Inferior parietal cortex (tissue), 1 donor: ENCODE data around the gene BAZ1B.
A peak's percentile ranks its signal among the peaks of the same experiment; 100 is the strongest.
"Not testable (repeated sequence)": the region's sequence is repeated elsewhere in the genome, so short reads cannot be mapped to it uniquely, and the experiment has no call there.

Experiments used
- DNase-seq: peaks from one replicate; pipeline ENCODE4 v3.0.0-alpha.2; 2016; ENCODE audit errors: extremely low spot score

Gene BAZ1B

DNA sequence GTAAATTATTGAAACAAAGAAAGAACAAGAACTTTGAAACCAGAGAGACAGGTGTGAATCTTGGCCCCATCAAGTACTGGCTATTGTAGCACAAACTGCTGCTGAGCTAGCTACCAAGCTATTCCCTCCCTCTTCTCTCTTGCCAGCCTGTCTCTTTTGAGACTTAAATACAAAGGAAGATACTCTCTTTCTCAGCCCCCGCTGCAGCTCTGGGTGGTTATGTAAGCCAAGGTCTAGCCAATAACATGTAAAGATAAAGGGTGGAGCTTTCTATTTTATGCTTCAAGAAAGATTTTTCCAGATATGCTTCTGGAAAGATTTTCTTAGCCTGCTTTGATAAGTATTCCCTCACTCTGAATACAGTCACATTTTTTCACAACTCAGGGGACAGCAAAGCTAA is 17.2 kb downstream of the BAZ1B start:
- peak; percentile 56 for DNase-seq

DNA sequence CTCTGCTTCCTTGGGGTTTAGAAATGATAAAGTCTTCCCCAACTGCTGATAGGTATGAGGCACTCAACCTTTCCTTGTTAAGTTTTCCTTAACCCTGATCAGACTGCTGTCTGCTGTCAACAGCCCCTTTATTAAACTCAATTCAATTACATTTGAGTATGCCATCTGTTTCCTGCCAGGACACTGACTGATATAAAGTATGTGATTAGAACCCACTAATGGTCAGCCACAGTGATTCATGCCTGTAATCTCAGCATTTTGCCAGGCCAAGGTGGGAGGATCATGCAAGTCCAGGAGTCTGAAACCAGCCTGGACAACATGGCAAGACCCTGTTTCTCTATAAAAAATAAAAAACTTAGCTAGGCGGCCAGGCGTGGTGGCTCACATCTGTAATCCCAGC is 18.1 kb downstream of the BAZ1B start:
- no peak for DNase-seq

DNA sequence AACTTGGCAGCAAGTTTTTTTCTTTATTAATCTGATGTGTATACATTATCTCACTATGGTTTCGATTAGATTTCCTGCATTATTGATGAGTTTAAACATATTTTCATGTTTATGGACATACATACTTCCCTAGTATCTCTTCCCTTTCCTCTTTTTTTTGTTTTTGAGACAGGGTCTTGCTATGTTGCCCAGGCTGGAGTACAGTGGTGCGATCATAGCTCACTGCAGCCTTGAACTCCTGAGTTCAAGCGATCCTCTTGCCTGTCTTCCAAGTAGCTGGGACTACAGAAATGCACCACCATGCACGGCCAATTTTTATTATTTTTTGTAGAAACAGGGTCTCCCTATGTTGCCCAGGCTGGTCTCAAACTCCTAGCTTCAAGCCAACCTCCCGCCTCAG is 18.9 kb downstream of the BAZ1B start:
- no peak for DNase-seq

DNA sequence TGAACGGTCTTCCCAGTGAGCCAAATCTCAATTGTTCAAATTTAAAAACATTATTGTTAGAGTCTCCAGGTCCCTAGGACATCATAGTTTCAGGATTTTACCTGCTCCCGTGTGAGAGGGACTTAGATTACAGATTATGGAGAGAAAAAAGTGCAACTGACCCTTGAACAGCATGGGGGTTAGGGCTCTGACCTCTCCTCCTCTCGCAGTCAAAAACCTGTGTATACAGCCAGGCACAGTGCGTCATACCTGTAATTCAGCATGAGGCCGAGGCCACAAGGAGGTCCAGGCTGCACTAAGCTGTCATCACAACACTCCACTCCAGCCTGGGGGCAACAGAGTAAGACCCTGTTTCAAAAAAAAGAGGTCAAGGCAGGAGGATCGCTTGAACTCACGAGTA is 25.5 kb downstream of the BAZ1B start:
- no peak for DNase-seq

DNA sequence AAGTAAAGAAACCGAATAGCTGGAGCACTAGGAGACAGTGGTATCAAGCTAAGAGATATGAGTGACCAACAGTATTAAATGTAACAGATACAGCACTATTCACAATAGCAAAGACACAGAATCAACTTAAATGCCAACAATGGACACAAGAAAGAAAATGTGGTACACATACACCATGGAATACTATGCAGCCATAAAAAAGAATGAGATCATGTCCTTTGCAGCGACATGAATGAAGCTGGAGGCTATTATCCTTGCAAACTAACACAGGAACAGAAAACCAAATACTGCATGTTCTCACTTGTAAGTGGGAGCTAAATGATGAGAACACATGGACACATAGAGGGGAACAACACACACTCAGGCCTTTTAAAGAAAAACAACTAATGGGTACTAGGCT is 26.6 kb downstream of the BAZ1B start:
- not testable (repeated sequence) for DNase-seq

DNA sequence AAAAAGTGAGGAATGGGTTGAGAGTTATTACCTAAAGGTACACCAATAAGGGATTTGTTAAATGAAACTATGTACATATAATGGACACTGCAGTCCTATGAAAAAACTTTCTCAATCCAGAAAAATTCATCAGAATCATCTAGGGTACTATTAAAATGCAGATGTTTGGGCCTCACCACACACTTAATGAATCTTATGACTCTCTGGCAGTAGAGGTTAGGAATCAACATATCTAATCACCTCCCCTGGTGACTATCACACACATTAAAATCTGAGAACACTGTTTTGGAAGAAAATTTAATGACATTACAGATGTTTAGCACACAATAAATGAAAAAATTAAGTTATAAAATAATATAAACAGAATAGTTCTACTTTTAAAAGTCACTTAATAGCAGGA is 32.1 kb downstream of the BAZ1B start:
- no peak for DNase-seq

DNA sequence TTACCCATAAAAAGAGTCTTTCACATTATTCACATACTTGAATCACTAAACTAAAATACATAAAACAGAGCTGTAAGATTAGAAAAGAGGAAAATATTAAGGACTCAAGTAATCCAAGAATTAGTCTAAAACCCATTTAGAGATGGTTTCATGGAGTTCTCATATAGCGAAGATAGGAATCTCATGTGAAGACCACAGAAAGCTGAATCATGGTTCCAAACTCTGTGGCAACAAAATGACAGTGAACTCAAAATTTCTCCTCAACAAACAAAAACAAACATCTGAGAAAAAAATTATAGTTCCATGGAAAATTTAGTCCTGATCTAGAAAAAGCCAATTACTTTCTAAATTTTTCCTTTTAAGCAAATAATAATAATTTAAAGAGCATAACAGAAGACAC is 34.6 kb downstream of the BAZ1B start:
- no peak for DNase-seq

DNA sequence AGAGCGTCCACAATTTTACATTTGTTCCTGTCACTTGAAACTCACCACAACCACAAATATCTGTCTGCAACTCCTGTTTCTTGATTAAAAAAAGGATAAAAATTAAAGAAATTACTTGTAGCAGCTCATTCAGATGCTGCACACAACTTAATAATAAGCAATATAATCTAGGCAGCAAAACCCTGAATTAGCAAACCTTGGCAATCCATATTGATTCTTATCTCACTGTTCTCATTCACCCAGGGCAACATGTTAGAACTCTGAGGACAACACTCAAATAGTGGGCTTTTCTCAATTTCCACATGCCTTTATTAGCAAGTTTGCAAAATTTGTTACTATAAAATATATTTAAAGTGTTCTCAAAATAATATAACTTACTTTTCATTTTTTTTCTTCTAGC is 38.9 kb downstream of the BAZ1B start:
- no peak for DNase-seq

DNA sequence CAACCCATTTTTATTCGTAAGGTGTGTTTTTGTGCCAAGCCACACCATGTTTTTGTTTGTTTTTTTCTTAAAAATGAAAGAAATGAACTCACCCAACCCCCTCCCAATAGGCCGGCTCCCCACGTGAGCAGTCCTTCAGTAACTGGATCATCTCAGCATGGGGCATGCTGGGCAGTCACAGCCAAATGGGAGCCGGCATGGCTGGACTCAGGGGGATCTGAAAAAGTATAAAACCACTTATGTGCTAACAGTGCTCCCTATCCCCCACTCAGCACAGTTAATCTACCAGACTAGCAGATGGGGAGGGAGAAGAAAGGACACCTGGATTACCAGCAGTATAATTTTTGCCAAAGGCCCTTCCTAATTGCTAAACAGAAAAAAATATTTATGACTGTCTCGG is 39.3 kb downstream of the BAZ1B start:
- no peak for DNase-seq

DNA sequence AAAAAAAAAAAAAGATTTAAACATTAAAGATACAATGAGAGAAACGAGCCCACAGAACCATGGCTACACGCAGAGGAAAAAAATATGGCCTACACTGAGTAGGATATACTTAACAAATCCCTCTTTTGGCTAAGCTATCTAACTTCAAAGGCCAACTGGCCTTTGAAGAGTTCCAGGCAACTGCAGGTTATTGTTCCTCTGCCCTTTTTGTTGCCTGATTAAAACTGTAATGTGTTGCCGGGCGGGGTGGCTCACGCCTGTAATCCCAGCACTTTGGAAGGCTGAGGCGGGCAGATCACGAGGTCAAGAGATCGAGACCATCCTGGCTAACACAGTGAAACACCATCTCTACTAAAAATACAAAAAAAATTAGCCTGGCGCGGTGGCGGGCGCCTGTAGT is 40.6 kb downstream of the BAZ1B start:
- DNase-seq: not testable (repeated sequence)

DNA sequence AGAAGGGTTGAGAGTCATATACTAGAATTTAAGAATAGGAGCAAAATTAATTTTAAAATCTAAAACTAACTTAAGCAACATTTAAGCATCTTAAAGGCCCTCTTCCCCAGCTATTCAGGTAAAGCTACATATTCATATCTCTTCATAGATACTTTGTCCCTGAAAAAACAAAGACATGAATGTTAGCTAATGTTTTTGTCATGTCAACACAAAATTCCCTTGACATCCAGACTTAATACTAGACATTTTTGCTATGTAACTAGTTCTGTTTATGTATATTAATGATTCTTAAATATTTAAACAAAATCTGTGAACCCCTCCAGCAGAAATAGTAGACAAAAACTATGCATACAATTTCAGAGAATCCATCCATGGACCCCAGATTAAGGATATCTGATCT is 43.5 kb downstream of the BAZ1B start:
- DNase-seq: no peak

DNA sequence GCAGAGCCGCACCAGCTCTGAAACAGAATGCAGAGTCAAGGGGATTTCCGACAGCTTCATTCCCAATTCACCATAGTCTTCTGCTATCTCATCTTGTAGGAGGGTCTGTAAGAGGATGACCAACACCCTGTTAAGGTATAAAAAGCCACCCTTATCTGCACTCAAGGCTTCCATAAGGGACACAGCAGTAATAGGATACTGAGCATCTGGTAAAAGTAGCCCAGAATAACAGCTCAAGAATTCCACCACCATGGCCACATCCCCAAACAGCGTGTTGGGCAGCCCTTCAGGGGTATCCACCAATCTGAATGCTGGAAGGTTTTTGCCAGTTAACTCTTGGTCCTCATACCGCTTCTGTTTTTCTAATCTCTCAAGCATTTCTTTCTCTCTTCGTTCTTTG is 44.7 kb downstream of the BAZ1B start:
- DNase-seq: no peak

DNA sequence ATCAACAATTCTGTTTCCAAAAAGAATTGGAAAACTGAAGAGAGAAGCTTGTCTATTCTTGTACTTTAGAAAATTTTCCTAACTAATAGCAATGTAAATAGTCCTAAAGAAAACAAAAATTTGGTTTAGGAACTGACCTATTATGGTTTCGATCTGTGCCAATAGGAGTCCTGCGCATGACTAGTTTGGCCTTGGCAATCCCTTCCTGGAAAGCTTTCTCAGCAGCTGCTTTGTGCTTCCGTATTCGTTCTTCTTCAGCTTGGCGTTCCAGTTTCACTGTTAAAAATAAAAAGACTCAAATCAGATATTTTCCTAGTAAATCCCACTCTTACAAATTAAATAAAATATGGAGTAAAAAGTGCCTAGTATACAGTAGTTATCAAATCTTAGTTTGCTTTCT is 51.9 kb downstream of the BAZ1B start:
- DNase-seq: no peak

DNA sequence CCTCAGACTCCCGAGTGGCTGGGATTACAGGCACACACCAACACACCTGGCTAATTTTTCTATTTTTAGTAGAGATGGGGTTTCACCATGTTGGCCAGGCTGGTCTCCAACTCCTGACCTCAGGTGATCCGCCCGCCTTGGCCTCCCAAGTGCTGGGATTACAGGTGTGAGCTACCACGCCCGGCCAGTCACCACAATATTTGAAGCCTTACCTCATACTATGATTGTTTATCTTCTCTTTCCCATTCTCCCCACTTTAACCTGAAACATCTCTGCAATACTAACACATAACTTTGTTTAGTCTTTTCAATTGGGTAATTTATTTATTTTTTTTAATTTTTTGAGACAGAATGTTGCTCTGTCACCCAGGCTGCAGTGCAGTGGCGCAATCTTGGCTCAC is 55.0 kb downstream of the BAZ1B start:
- not testable (repeated sequence) for DNase-seq

DNA sequence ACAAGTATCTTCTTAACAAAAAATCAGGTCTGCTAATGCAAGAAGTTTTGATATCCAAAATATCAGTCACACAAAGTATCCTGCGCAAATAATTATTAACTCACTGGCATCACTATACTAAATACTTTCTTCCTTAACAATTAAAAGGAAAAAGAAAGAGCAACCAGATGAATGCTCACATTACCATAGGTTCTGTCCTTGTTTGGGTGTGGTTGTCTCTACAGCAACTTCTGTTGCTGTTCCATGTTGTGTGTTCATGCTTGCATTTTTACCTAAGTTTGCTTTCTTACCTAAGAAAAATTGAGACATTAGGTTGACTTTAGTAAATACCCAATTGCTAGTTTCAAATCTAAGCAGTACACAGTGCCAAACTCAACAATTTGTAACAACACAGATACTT is 56.0 kb downstream of the BAZ1B start:
- no peak for DNase-seq

DNA sequence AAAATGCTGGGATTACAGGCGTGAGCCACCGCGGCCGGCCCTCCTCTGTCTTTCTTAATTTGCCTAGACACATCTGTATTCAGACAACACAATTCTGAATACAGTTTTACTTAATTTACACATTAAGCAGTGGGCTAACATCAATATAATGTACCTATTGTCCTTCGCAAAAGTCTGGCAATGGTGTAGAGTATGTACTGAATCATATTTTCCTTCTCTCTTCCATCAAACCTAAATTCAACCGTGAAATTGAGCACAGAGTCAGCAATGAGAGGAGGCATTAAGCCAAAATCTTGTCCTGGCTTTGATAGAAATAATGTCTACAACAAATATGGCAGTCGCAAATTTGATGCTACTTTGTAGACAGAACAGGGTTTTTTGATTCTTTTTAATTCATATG is 58.1 kb downstream of the BAZ1B start:
- no peak for DNase-seq

DNA sequence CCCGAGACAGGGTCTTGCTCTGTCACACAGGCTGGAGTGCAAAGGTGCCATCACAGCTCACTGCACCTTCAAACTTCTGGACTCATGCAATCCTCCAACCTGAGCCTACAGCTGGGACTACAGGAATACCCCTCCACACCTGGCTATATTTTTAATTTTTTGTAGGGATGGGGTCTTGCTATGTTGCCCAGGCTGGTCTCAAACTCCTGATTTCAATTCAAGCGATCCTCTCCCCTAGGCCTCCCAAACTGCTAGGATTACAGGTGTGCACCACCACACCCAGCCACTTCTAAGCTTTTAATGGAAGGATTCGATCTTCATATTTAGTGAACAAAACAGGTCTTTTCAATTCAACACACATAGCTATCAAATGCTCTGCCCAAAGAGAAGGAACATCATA is 58.8 kb downstream of the BAZ1B start:
- no peak for DNase-seq

DNA sequence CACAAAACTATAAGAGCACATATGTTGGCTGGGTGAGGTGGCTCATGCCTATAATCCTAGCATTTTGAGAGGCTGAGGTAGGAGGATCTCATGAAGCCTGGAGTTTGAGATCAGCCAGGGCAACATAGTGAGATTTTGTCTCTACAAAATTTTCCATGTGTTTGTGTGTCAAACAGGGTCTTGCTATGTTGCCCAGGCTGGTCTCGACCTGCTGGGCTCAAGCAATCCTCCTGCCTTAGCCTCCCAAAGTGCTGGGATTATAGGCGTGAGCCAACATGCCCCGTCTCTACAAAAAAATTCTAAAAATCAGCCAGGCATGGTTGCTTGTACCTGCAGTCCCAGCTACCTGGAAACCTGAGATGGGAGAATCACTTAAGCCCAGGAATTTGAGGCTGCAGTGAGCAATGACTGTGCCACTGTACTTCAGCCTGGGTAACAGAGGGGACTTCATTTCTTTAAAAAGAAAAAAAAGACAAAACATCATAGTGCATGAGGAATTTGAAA is 60.3 kb downstream of the BAZ1B start:
- no peak for DNase-seq

DNA sequence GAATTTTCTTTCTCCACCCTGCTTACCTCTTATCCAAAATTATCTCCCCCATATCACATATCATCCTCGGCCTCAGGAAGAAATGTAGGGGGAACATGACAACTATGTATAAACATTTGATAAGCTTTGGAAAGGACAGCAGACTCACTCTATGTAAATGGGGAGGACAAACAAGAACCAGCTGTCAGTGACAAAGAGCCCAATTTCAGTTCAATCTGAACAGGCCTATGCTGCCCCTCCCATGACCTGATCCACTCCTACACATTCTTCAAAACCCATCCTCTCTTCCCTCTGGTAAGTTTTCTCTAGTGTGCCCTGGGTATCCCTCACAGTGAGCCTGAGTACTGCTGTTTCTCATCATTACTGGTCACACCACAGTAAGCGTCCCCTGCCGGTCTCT is 67.7 kb downstream of the BAZ1B start:
- no peak for DNase-seq

DNA sequence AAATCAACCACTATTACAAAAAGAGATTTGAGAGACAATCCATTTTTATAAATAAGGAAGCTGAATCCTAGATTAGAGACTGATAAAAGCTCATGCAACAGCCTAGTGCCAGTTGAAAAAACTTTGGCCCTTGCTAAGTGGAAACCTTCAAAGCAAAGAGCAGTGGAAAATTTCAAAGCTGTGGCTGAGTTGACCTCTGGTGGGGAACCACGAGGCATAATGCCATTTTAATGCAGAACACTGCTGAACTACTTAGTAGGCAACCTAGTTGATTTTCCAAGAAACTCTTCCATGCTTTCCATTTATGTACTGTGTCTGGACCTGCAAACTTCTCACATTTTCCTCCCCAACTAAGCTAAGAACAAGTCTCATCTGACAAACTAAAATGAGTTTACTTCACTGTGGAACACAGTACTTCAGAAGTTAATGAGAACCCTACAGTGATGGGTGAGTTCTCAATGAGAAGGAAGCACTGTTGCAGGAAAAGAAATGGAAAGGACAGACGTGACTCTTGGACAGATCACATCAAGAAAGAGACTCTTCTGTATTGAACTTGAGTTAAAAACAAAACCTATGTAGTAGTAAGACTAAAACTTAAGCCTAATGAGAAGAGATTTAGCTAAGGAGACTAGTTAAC is 69.0 kb downstream of the BAZ1B start:
- DNase-seq: no peak

DNA sequence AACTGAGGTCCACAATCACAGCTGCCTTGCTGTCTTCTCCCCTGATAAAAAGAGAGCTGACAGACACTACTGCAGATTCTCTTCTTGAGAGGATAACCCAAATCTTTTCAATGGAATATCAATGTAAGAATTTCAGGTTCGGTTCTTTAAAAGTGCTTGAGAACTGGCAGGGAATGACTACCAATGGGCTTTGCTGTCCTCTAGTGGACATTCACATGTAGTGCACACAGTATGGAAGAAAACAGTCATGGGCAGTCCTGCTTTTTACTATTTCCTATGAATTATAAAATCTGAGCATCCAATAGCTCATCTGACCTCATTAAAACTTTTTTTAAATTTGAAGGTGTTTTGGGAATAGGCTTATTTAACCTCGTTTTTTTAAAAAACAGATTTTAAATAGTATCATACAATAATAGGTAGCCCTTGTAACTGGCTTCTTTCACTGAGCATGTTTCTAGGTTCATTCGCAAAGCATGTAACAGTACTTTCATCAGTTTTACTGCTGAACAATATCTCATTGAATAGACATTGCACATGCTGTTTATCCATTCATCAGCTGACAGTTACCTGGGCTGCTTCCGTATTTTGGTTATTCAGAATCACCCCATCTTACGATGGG is 70.2 kb downstream of the BAZ1B start:
- peak; percentile 78 for DNase-seq

DNA sequence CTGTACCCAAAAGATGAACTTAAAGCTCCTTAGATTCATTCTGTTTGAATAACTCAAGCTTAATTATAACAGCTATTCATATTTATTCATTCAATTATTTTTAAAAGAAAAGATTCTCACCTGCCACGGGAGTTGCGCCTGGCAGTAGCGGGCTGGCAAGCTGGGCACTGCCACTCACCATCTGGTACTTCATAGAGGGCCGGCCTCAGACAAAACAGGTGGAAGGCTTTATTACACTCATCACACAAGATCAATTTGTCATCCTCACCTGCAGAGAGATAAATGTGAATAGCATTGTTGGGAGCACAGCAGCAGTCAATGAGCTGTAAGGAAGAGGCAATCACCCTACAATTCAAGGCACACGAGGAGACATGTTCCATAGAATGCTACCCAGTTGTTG is 72.7 kb downstream of the BAZ1B start:
- no peak for DNase-seq

DNA sequence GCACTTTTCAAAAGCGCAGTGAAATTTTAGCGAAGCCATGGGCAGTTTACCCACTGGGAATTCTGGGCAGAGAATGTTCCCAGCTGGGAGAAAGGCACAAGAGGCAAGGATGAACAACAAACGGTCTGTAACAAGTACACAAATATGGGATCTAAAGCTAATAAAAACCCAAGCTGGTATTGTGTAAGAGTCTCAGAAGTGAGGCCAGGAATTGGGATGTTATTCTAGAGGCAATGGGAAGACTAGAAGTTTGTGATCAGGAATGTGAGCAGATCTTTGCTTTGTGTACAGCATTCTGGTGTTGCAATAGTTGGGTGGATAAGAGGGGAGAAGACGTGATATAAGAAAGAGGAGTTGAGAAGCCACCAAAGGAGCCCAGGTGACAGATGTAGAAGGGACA is 73.5 kb downstream of the BAZ1B start:
- DNase-seq: no peak
